ENCODE measurements around the gene CFAP90. TPM values are rescaled to one million over a fixed set of nuclear protein-coding genes. Genes with fewer than 3 reads are reported as not detected.

CFAP90 gene
- total RNA-seq, 2 donors from 2014 or later, result not detected

GRCh38 chr5:7789567-7789966 is 61.4 kb downstream of the CFAP90 start:
- Histone ChIP-seq H3K27ac (no peak overlapping the region), H3K36me3 (no peaks in the 10 kb centered on the region), H3K4me1 (ENCODE audit: control insufficient read depth in 1 of 2, low read depth in 2 of 2) (no peaks in the 10 kb centered on the region), H3K4me3 (no peak overlapping the region), H3K9me3 (no peaks in the 10 kb centered on the region), H3K27me3 (replicated peaks; ENCODE audit: insufficient read depth) (no peaks in the 10 kb centered on the region)
- DNase-seq (ENCODE audit: low spot score) (no peak), ATAC-seq (ENCODE audit: insufficient number of reproducible peaks, low FRiP score, low read depth) (no peak)
- TF ChIP-seq CTCF (IDR thresholded peaks at IDR 0.05), result no peak

- Histone ChIP-seq H3K4me1 (ENCODE audit: control insufficient read depth in 1 of 2, low read depth in 2 of 2) (no peaks in the 10 kb centered on the region), H3K36me3 (no peaks in the 10 kb centered on the region), H3K27me3 (replicated peaks; ENCODE audit: insufficient read depth) (no peaks in the 10 kb centered on the region), H3K9me3 (no peaks in the 10 kb centered on the region), H3K4me3 (no peak overlapping the region), H3K27ac (no peak overlapping the region)
- ATAC-seq (ENCODE audit: insufficient number of reproducible peaks, low FRiP score, low read depth) (no peak), DNase-seq (ENCODE audit: low spot score) (no peak)
- TF ChIP-seq CTCF (IDR thresholded peaks at IDR 0.05), result no peak
These were observed 63.2 kb downstream of the CFAP90 start for GRCh38 chr5:7787770-7788169.

GRCh38 chr5:7784683-7785380 is 66.1 kb downstream of the CFAP90 start:
- DNase-seq (ENCODE audit: low spot score), result no peak
- H3K27me3 ChIP-seq (replicated peaks; ENCODE audit: insufficient read depth), result no peaks in the 10 kb centered on the region
- TF ChIP-seq CTCF (IDR thresholded peaks at IDR 0.05), result no peak
- H3K9me3 ChIP-seq, result no peaks in the 10 kb centered on the region
- no peak overlapping the region for H3K27ac ChIP-seq
- H3K36me3 ChIP-seq, result no peaks in the 10 kb centered on the region
- H3K4me3 ChIP-seq, result no peak overlapping the region
- H3K4me1 ChIP-seq (ENCODE audit: control insufficient read depth in 1 of 2, low read depth in 2 of 2), result no peaks in the 10 kb centered on the region
- ATAC-seq (ENCODE audit: insufficient number of reproducible peaks, low FRiP score, low read depth), result no peak

- Histone ChIP-seq H3K4me3 (no peak overlapping the region), H3K9me3 (no peaks in the 10 kb centered on the region), H3K27ac (no peak overlapping the region), H3K36me3 (no peaks in the 10 kb centered on the region), H3K4me1 (ENCODE audit: control insufficient read depth in 1 of 2, low read depth in 2 of 2) (no peaks in the 10 kb centered on the region), H3K27me3 (replicated peaks; ENCODE audit: insufficient read depth) (no peaks in the 10 kb centered on the region)
- no peak for DNase-seq (ENCODE audit: low spot score)
- ATAC-seq (ENCODE audit: insufficient number of reproducible peaks, low FRiP score, low read depth), result no peak
- no peak for TF ChIP-seq CTCF (IDR thresholded peaks at IDR 0.05)
These were observed 69.0 kb downstream of the CFAP90 start for GRCh38 chr5:7781899-7782298.

Other genes with a start within 250 kb of the CFAP90 start
- gene FASTKD3, start 17.9 kb upstream of the CFAP90 start, total RNA-seq, result 10 to 100 TPM in 1 of 2 donors, 1 to 10 TPM in 1; 7.3 to 13.1 TPM
- gene MTRR, start 18.0 kb upstream of the CFAP90 start, total RNA-seq, result 10 to 100 TPM; 30.5 to 51.9 TPM

Measured in thoracic aorta (tissue), 2 donors.